Endothelial cell of umbilical vein (primary cell): ENCODE measurements around the gene RNF222. TPM values are rescaled to one million over a fixed set of nuclear protein-coding genes. Genes with fewer than 3 reads are reported as not detected.

Experiments used
- BruUV-seq: library from RNA; stranded (reverse); fragments of 400-500 nt; replicated peaks from 2 replicates; lab custom pipeline; 2021; lab: Mats Ljungman, UMichigan
- CTCF ChIA-PET: fragments of 300-600, 350-600 bp; sonication (Branson Sonifier 250); formaldehyde crosslinking; loops from one replicate; lab custom pipeline; 2021; ENCODE audit warnings: antibody characterized with exemption, inconsistent platforms; lab: Charles Lee
- POLR2A ChIA-PET: fragments of 300-600, 350-600 bp; sonication (Branson Sonifier 250); formaldehyde crosslinking; loops from one replicate; lab custom pipeline; 2021; ENCODE audit warnings: antibody characterized with exemption, inconsistent platforms; lab: Charles Lee
- DNase-seq: peaks from one replicate; pipeline ENCODE4 v3.0.0-alpha.2; 2011; ENCODE audit warnings: low read depth, low spot score
- FAIRE-seq: peaks from 2 replicates; lab custom pipeline; 2011; peaks lifted over from hg19 to GRCh38; lab: Jason Lieb, UNC
- H2AFZ ChIP-seq: 2 replicates; pipeline ENCODE4 v1.6.0; 2012; ENCODE audit warnings: low read depth, low read length, control low read depth, inconsistent platforms
- H3K27ac ChIP-seq: 2 replicates; pipeline ENCODE4 v1.5.1; 2011; ENCODE audit warnings: low read depth, mild to moderate bottlenecking, control low read depth, low read length, moderate library complexity; ENCODE audit not compliant: insufficient read depth
- H3K27me3 ChIP-seq, 2 experiments: 2 replicates each; pipeline versions ENCODE4 v1.6.0 to v1.6.1; 2011; ENCODE audit warnings: low read length in 2 of 2, mixed read lengths in 1 of 2; ENCODE audit not compliant: control insufficient read depth in 2 of 2, insufficient read depth in 2 of 2
- H3K36me3 ChIP-seq, 2 experiments: 2 replicates in 1 of 2; 3 replicates in 1 of 2; pipeline ENCODE4 v1.5.1; 2011; ENCODE audit warnings: low read length in 2 of 2, mild to moderate bottlenecking in 1 of 2, moderate library complexity in 1 of 2; ENCODE audit not compliant: control insufficient read depth in 2 of 2, insufficient read depth in 2 of 2; ENCODE audit errors: extremely low read depth in 1 of 2
- H3K4me1 ChIP-seq: 3 replicates; pipeline ENCODE4 v1.5.1; 2011; ENCODE audit warnings: mild to moderate bottlenecking, low read length; ENCODE audit not compliant: control insufficient read depth, insufficient read depth; ENCODE audit errors: extremely low read depth
- H3K4me2 ChIP-seq: 2 replicates; pipeline ENCODE4 v1.6.1; 2011; ENCODE audit warnings: low read length, control low read depth, mixed read lengths; ENCODE audit not compliant: insufficient read depth
- H3K4me3 ChIP-seq, 3 experiments: fragments of 200-600 bp in 1 of 3; sonication (generic), shearing (Covaris generic) in 1 of 3; replicated peaks in 1 of 3; 2 replicates each; pipeline ENCODE4 v1.5.1; 2011 to 2016; ENCODE audit warnings: control low read depth in 3 of 3, low read length in 3 of 3, mild to moderate bottlenecking in 2 of 3, inconsistent platforms in 1 of 3, low read depth in 1 of 3, moderate library complexity in 1 of 3; ENCODE audit not compliant: insufficient read depth in 1 of 3
- H3K79me2 ChIP-seq: 2 replicates; pipeline ENCODE4 v1.6.0; 2012; ENCODE audit warnings: low read length, inconsistent platforms; ENCODE audit not compliant: control insufficient read depth, insufficient read depth
- H3K9ac ChIP-seq: replicated peaks from 2 replicates; pipeline ENCODE3; 2011; ENCODE audit warnings: low read length, control low read depth; ENCODE audit not compliant: insufficient read depth; ENCODE audit errors: extremely low read depth
- H3K9me1 ChIP-seq: replicated peaks from 3 replicates; pipeline ENCODE4 v1.6.0; 2011; ENCODE audit warnings: mild to moderate bottlenecking, low read length; ENCODE audit not compliant: control insufficient read depth, insufficient read depth; ENCODE audit errors: extremely low read depth
- H3K9me3 ChIP-seq: replicated peaks from 2 replicates; pipeline ENCODE4 v1.5.1; 2012; ENCODE audit warnings: low read length, inconsistent platforms; ENCODE audit not compliant: control insufficient read depth, insufficient read depth
- H4K20me1 ChIP-seq: replicated peaks from 2 replicates; pipeline ENCODE3; 2011; ENCODE audit warnings: mild to moderate bottlenecking, low read length; ENCODE audit not compliant: control insufficient read depth, insufficient read depth; ENCODE audit errors: extremely low read depth
- EZH2 ChIP-seq: IDR thresholded peaks from 2 replicates; pipeline ENCODE4 v1.6.1; 2012; ENCODE audit warnings: borderline replicate concordance, low read depth, mild to moderate bottlenecking, moderate library complexity, low read length, inconsistent platforms; ENCODE audit not compliant: severe bottlenecking
- FOS ChIP-seq: IDR thresholded peaks from 2 replicates; pipeline ENCODE4 v1.6.1; 2011; ENCODE audit warnings: mild to moderate bottlenecking, low read length, moderate library complexity, borderline replicate concordance; ENCODE audit not compliant: insufficient read depth
- GATA2 ChIP-seq: IDR thresholded peaks from 2 replicates; pipeline ENCODE4 v1.7.0; 2011; ENCODE audit warnings: low read depth, mild to moderate bottlenecking, moderate library complexity, mixed read lengths, low read length; ENCODE audit not compliant: insufficient read length, insufficient read depth
- JUN ChIP-seq: IDR thresholded peaks from 2 replicates; pipeline ENCODE4 v1.6.1; 2011; ENCODE audit warnings: borderline replicate concordance, low read depth; ENCODE audit not compliant: insufficient read length, insufficient read depth
- MYC ChIP-seq: IDR thresholded peaks from one replicate; pipeline ENCODE4 v1.6.1; 2011; ENCODE audit warnings: mild to moderate bottlenecking, low read depth, low read length
- POLR2A ChIP-seq: IDR thresholded peaks from 2 replicates; pipeline ENCODE4 v1.6.1; 2012; ENCODE audit warnings: low read depth, mild to moderate bottlenecking, control low read depth, low read length
- POLR2AphosphoS5 ChIP-seq: IDR thresholded peaks from 2 replicates; pipeline ENCODE4 v1.6.1; 2012; ENCODE audit warnings: low read depth, mild to moderate bottlenecking, control low read depth, low read length, moderate library complexity; ENCODE audit not compliant: insufficient read depth
- dilution Hi-C: fragments of 300-500 bp; cut with MboI; formaldehyde crosslinking; loops from one replicate; pipeline ENCODE4 v1.15.0; 2019; ENCODE audit warnings: low sequenced_read_pairs; ENCODE audit not compliant: extremely low pct_ligation_motif_present
- intact Hi-C: fragments of 100-400 bp; cut with micrococcal nuclease; formaldehyde crosslinking; loops from one replicate; pipeline ENCODE4 v1.10.0; 2022
- polyA plus RNA-seq, 4 experiments: library from polyadenylated mRNA; depleted of rRNA in 3 of 4; stranded (reverse) in 3 of 4; unstranded in 1 of 4; fragments of >200 nt; gene quantifications; 2 replicates each; pipeline versions ENCODE4 v1.2.1 to v1.2.3, GENCODE V29; 2011 to 2012; ENCODE audit warnings: missing spikeins in 1 of 4
- total RNA-seq: library from RNA; stranded (reverse); gene quantifications from 2 replicates; pipeline ENCODE4 v1.2.3, GENCODE V29; 2021
- TF ChIP-seq, protein P1 (sequence below), 2 donors: IDR thresholded peaks; 1 replicate in 1 of 2; 2 replicates in 1 of 2; pipeline ENCODE4 v1.5.1; 2011; ENCODE audit warnings: low read length in 2 of 2, mild to moderate bottlenecking in 2 of 2, moderate library complexity in 2 of 2, control low read depth in 1 of 2, inconsistent platforms in 1 of 2, low read depth in 1 of 2; ENCODE audit not compliant: insufficient read depth in 1 of 2; ENCODE audit errors: extremely low read depth in 1 of 2
- TF ChIP-seq, protein P2 (sequence below): IDR thresholded peaks from 2 replicates; pipeline ENCODE4 v1.6.1; 2011; ENCODE audit not compliant: insufficient read depth, insufficient read length

RNF222 gene
- total and polyA plus RNA-seq, 2 donors (not counting 3 experiments of a cell fraction or from before 2014, with no cell fraction given), result not detected

DNA sequence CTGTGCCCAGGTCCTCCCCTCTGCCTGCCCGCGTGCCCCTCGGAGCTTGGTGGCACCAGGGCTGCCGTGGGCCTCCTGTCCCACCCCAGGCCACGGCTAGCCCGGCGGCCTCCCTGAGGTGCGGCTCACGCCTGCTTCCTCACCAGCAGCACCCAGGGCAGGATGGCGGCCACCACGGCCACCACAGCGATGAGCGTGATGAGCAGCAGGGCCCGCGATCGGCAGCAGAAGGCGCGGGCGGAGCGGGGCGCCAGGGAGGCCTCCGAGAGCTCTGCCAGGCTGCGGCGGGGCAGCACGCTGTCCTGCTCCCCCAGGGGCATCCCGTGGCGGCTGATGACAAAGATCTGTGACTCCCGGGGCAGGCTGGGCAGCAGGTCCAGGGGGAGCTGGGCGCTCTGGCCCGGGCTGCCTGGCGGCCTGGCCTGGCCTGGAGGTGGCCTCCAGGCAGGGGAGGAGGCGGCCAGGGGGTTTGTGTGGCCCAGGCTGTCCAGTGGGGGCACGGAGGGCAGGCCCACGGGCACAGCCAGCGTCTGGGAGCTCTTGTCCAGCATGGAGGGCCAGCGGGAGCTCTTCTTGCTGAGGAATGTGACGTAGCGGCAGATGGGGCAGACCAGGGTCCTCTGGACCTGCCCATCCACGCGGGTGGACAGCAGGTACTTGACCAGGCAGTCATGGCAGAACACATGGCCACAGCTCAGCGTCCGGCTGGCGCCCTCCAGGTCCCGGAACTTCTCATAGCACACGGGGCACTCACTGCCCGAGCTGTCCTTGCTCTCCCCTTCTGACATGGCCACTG lies 4.8 kb downstream of the RNF222 start:
- Histone ChIP-seq H3K4me2 (no peak overlapping the region), H3K9me1 (no peaks in the 10 kb centered on the region), H3K27ac (no peak overlapping the region), H3K27me3 (peaks cover 13 to 18% of the 10 kb centered on the region in 2 experiments), H3K79me2 (no peaks in the 10 kb centered on the region), H3K9ac (no peak overlapping the region), H3K36me3 (no peaks in the 10 kb centered on the region), H3K4me1 (peaks cover 4% of the 10 kb centered on the region), H2AFZ (no peak overlapping the region), H3K4me3 (no peak overlapping the region), H3K9me3 (no peaks in the 10 kb centered on the region), H4K20me1 (no peaks in the 10 kb centered on the region)
- no TSS peak for BruUV-seq
- intact Hi-C loops (no loop called here), dilution Hi-C loops (no loop called here)
- TF ChIP-seq POLR2AphosphoS5 (no peak), FOS (no peak), GATA2 (no peak), EZH2 (no peak), JUN (no peak), MYC (no peak), POLR2A (no peak)
- TF ChIP-seq, protein P1, sequence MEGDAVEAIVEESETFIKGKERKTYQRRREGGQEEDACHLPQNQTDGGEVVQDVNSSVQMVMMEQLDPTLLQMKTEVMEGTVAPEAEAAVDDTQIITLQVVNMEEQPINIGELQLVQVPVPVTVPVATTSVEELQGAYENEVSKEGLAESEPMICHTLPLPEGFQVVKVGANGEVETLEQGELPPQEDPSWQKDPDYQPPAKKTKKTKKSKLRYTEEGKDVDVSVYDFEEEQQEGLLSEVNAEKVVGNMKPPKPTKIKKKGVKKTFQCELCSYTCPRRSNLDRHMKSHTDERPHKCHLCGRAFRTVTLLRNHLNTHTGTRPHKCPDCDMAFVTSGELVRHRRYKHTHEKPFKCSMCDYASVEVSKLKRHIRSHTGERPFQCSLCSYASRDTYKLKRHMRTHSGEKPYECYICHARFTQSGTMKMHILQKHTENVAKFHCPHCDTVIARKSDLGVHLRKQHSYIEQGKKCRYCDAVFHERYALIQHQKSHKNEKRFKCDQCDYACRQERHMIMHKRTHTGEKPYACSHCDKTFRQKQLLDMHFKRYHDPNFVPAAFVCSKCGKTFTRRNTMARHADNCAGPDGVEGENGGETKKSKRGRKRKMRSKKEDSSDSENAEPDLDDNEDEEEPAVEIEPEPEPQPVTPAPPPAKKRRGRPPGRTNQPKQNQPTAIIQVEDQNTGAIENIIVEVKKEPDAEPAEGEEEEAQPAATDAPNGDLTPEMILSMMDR (IDR thresholded peaks at IDR 0.05; ENCODE audit: extremely low read depth in 1 of 2, insufficient read depth in 1 of 2, low read depth in 1 of 2, low read length in 2 of 2), result no peak
- TF ChIP-seq, protein P2, sequence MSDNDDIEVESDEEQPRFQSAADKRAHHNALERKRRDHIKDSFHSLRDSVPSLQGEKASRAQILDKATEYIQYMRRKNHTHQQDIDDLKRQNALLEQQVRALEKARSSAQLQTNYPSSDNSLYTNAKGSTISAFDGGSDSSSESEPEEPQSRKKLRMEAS, result no peak
- no peak for FAIRE-seq
- CTCF ChIA-PET, result interaction anchor here (1.8 kb wide), 1 partner anchor 17 kb away, joined by 6 read pairs; no protein-coding TSS in a partner anchor
- POLR2A ChIA-PET, result no interaction called here
- no peak for DNase-seq
